Measurements from ENCODE around the gene TXK. TPM values are rescaled to one million over a fixed set of nuclear protein-coding genes. Genes with fewer than 3 reads are reported as not detected.

The TXK gene
- total RNA-seq, 1 experiment from 2014 or later = 0.39 TPM

DNA sequence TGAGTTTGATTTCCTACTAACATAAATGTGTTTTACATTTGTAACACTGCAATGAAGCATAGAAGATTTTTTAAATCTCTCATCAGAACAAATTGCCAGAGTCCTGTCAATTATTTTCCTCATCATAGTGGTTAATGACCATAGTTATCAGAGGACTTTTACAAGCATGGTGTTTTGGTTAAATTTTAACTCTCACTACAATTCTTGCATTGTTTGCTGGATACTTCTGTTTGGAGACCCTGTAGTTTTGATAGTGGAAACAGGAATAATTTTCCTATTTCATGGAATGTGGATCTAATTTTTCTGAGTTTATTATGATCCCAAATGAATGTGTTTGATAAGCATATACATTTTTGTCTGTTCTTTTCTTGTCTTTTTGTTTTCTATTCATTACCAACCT, 100.6 kb downstream of the TXK start:
- H4K91ac ChIP-seq (ENCODE audit: insufficient read length, low read depth, low read length) = no peak overlapping the region
- no peak overlapping the region for H4K5ac ChIP-seq (ENCODE audit: insufficient read length, low read depth, low read length)
- Mint-ChIP-seq H3K36me3 (ENCODE audit: insufficient read depth in 1 of 3, low read depth in 3 of 3) (peaks cover 4 to 37% (median 24%) of the 10 kb centered on the region in 3 experiments), H3K4me1 (peaks cover 26 to 35% of the 10 kb centered on the region in 2 experiments), H3K27ac (no peak overlapping the region), H3K9me3 (no peaks in the 10 kb centered on the region), H3K27me3 (ENCODE audit: low read depth) (no peaks in the 10 kb centered on the region), H3K4me3 (no peak overlapping the region)
- H2AK5ac ChIP-seq (ENCODE audit: insufficient read length, low read length) = no peak overlapping the region
- H3K79me1 ChIP-seq (ENCODE audit: insufficient read depth, low read depth, low read length, poor library complexity, severe bottlenecking) = no peaks in the 10 kb centered on the region
- DNase-seq = no peak
- H2BK15ac ChIP-seq (ENCODE audit: low read depth, low read length) = no peak overlapping the region
- no peaks in the 10 kb centered on the region for H4K20me1 ChIP-seq (ENCODE audit: control insufficient read depth, insufficient read depth, insufficient read length)
- H3T11ph ChIP-seq (ENCODE audit: low read length) = no peak overlapping the region
- H3K23me2 ChIP-seq (ENCODE audit: insufficient read length, low read depth, low read length, poor library complexity, severe bottlenecking) = no peaks in the 10 kb centered on the region
- no peak overlapping the region for H2BK5ac ChIP-seq (ENCODE audit: insufficient read length, low read length)
- H3K4me2 ChIP-seq (ENCODE audit: insufficient read depth, insufficient read length, low read length) = no peak overlapping the region
- no peak overlapping the region for H3K18ac ChIP-seq (ENCODE audit: insufficient read length, low read depth, low read length)
- no peak overlapping the region for H2BK20ac ChIP-seq (ENCODE audit: low read depth, low read length, poor library complexity, severe bottlenecking)
- H3K79me2 ChIP-seq (ENCODE audit: insufficient read depth, low read length) = no peaks in the 10 kb centered on the region
- H3K56ac ChIP-seq (ENCODE audit: insufficient read length, low read depth, low read length) = no peak overlapping the region
- H3K9me3 ChIP-seq (ENCODE audit: control insufficient read depth, low read depth, low read length) = no peaks in the 10 kb centered on the region
- no peak overlapping the region for H3K4ac ChIP-seq (ENCODE audit: low read depth, low read length)
- no peak overlapping the region for H3K27ac ChIP-seq (ENCODE audit: insufficient read length, low read depth, low read length)
- H4K8ac ChIP-seq (replicated peaks; ENCODE audit: insufficient read length, low read depth, low read length) = no peak overlapping the region
- H3K27me3 ChIP-seq (ENCODE audit: insufficient read depth, low read length) = no peaks in the 10 kb centered on the region
- H2AFZ ChIP-seq (ENCODE audit: low read length) = no peak overlapping the region
- no peak overlapping the region for H3K9ac ChIP-seq (ENCODE audit: extremely low read depth, insufficient read length, low read length)
- H3K4me1 ChIP-seq (ENCODE audit: insufficient read depth, low read length) = peaks cover 4% of the 10 kb centered on the region; the same call in 1 of the 2 replicates
- H2BK12ac ChIP-seq (ENCODE audit: insufficient read length, low read depth, low read length) = no peak overlapping the region
- H3K23ac ChIP-seq (ENCODE audit: insufficient read length, low read depth, low read length) = no peak overlapping the region
- H3K14ac ChIP-seq (ENCODE audit: insufficient read depth, low read length) = no peak overlapping the region
- H2BK120ac ChIP-seq (ENCODE audit: low read depth, low read length, poor library complexity, severe bottlenecking) = no peak overlapping the region
- no peak for TF ChIP-seq CTCF (conservative IDR thresholded peaks at IDR 0.05)

Measured in H9 (cell line).